ENCODE measurements around the gene TBCD. TPM values are rescaled to one million over a fixed set of nuclear protein-coding genes. Genes with fewer than 3 reads are reported as not detected.
"Not testable (repeated sequence)": the region's sequence is repeated elsewhere in the genome, so short reads cannot be mapped to it uniquely, and the experiment has no call there.

The TBCD gene
- total and polyA plus RNA-seq, 2 donors, result 140 to 292 TPM

DNA sequence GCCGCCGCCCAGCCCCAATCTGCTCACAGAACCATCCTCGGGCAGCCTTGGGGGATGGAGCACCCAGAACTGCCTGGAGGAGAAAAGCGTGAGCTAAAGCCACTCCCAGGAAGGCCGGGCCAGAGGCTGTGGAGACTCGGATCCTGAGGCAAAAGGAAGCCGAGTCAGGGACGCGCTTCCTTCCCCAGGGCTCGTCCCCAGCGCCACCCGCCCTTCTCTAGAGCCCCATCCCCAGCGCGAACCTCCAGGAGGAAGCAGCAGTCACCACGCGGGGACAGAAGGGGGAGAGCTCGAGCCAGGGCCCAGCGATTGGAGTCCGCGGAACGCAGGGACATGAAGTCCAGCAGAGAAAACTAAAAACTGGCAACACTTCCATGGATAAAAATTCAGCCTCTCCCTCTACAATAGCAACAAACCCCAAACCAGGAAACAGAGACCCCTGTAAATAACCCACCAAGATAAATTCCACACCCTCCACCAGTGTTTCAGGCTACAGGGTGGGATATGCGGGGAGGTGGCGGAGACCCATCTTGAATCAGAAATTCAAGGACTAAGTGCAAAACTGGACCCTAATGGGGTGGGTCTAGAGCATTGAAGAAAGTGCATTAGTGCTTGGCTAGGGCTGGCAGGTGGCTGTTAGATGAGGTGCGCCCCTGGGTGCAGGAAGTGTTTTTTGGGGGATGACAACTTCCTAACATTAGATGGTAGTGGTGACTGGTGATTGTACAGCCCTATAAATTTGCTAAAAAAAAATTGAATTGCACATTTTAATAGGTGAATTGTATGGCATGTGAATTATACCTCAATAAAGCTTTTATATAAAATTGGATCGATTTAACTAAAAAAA is 211.5 kb downstream of the TBCD start:
- no peaks in the 10 kb centered on the region for H3K27me3 ChIP-seq (ENCODE audit: control insufficient read depth in 2 of 2, insufficient read depth in 1 of 2, low read length in 1 of 2)
- H3K4me3 ChIP-seq (ENCODE audit: low read length in 2 of 2), result no peak overlapping the region
- H3K36me3 ChIP-seq (ENCODE audit: control insufficient read depth in 2 of 2, insufficient read depth in 2 of 2, low read length in 1 of 2), result no peaks in the 10 kb centered on the region
- 27% methylated on average over 25 of the region's 25 CpGs for WGBS
- peaks cover 0 to 13% of the 10 kb centered on the region in 2 donors for H3K4me1 ChIP-seq (ENCODE audit: control insufficient read depth in 2 of 2, insufficient read depth in 2 of 2, low read length in 2 of 2)
- no peak overlapping the region for H3K27ac ChIP-seq (ENCODE audit: low read depth in 1 of 2, low read length in 1 of 2)
- peaks cover 0 to 19% of the 10 kb centered on the region in 2 donors for H3K9me3 ChIP-seq (ENCODE audit: control insufficient read depth in 2 of 2, insufficient read depth in 1 of 2, low read length in 1 of 2)
- peak in 3 of 9 donors; percentile 21 to 62 (median 45) for DNase-seq (ENCODE audit: low read depth in 6 of 9, low spot score in 9 of 9)

DNA sequence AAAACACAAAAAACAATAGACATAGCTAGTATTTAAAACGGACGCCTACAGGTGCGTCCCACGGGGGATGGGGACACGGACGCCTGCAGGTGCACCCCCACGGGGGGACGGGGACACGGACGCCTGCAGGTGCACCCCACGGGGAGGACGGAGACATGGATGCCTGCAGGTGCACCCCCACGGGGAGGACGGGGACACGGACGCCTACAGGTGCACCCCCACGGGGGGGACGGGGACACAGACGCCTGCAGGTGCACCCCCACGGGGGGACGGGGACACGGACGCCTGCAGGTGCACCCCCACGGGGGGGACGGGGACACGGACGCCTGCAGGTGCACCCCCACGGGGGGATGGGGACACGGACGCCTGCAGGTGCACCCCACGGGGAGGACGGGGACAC is 212.6 kb downstream of the TBCD start:
- not testable (repeated sequence) for DNase-seq (ENCODE audit: low read depth in 6 of 9, low spot score in 9 of 9); H3K4me3 ChIP-seq (ENCODE audit: low read length in 2 of 2); H3K27ac ChIP-seq (ENCODE audit: low read depth in 1 of 2, low read length in 1 of 2); H3K36me3 ChIP-seq (ENCODE audit: control insufficient read depth in 2 of 2, insufficient read depth in 2 of 2, low read length in 1 of 2); H3K27me3 ChIP-seq (ENCODE audit: control insufficient read depth in 2 of 2, insufficient read depth in 1 of 2, low read length in 1 of 2)
- WGBS, result 96% methylated on average over 32 of the region's 32 CpGs
- peaks cover 0 to 19% of the 10 kb centered on the region in 2 donors for H3K9me3 ChIP-seq (ENCODE audit: control insufficient read depth in 2 of 2, insufficient read depth in 1 of 2, low read length in 1 of 2)
- peaks cover 0 to 21% of the 10 kb centered on the region in 2 donors for H3K4me1 ChIP-seq (ENCODE audit: control insufficient read depth in 2 of 2, insufficient read depth in 2 of 2, low read length in 2 of 2)

DNA sequence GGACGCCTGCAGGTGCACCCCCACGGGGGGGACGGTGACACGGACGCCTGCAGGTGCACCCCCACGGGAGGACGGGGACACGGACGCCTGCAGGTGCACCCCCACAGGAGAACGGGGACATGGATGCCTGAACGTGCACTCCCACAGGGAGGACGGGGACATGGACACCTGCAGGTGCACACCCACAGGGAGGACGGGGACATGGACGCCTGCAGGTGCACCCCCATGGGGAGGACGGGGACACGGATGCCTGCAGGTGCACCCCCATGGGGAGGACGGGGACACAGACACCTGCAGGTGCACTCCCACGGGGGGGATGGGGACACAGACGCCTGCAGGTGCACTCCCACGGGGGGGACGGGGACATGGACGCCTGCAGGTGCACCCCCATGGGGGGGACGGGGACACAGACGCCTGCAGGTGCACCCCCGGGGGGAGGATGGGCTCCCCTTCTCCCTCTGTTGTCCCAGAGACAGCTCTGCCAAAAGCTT is 213.0 kb downstream of the TBCD start:
- Histone ChIP-seq H3K36me3 (ENCODE audit: control insufficient read depth in 2 of 2, insufficient read depth in 2 of 2, low read length in 1 of 2) (no peaks in the 10 kb centered on the region), H3K27me3 (ENCODE audit: control insufficient read depth in 2 of 2, insufficient read depth in 1 of 2, low read length in 1 of 2) (no peaks in the 10 kb centered on the region), H3K27ac (ENCODE audit: low read depth in 1 of 2, low read length in 1 of 2) (no peak overlapping the region), H3K4me1 (ENCODE audit: control insufficient read depth in 2 of 2, insufficient read depth in 2 of 2, low read length in 2 of 2) (peaks cover 2 to 25% of the 10 kb centered on the region in 2 donors), H3K4me3 (ENCODE audit: low read length in 2 of 2) (no peak overlapping the region), H3K9me3 (ENCODE audit: control insufficient read depth in 2 of 2, insufficient read depth in 1 of 2, low read length in 1 of 2) (peaks cover 0 to 19% of the 10 kb centered on the region in 2 donors)
- WGBS, result 87% methylated on average over 25 of the region's 25 CpGs
- DNase-seq (ENCODE audit: low read depth in 6 of 9, low spot score in 9 of 9), result no peak

DNA sequence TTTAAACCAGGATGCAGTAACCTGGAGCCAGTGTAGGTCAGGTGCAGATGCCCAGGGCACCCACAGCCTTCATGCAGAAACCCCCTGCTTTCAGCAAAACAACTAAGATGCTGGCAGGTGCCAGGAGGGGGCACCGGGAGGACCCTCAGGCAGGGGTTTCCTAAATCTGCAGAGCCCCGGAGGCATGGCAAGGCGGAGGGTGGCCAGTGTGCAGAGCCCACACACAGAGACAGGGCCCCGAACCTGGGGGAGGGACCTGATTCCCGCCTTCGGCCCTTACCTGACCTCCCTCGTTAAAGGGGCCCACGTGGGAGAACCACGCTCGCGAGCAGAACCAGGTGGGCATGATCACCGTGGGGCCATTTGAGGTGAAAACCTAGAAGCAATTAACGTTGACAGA is 213.5 kb downstream of the TBCD start:
- Histone ChIP-seq H3K4me1 (ENCODE audit: control insufficient read depth in 2 of 2, insufficient read depth in 2 of 2, low read length in 2 of 2) (peaks cover 7 to 30% of the 10 kb centered on the region in 2 donors), H3K4me3 (ENCODE audit: low read length in 2 of 2) (no peak overlapping the region), H3K27ac (ENCODE audit: low read depth in 1 of 2, low read length in 1 of 2) (no peak overlapping the region), H3K9me3 (ENCODE audit: control insufficient read depth in 2 of 2, insufficient read depth in 1 of 2, low read length in 1 of 2) (peaks cover 0 to 19% of the 10 kb centered on the region in 2 donors), H3K27me3 (ENCODE audit: control insufficient read depth in 2 of 2, insufficient read depth in 1 of 2, low read length in 1 of 2) (no peaks in the 10 kb centered on the region), H3K36me3 (ENCODE audit: control insufficient read depth in 2 of 2, insufficient read depth in 2 of 2, low read length in 1 of 2) (no peaks in the 10 kb centered on the region)
- 97% methylated on average over 13 of the region's 13 CpGs for WGBS
- DNase-seq (ENCODE audit: low read depth in 6 of 9, low spot score in 9 of 9), result no peak

DNA sequence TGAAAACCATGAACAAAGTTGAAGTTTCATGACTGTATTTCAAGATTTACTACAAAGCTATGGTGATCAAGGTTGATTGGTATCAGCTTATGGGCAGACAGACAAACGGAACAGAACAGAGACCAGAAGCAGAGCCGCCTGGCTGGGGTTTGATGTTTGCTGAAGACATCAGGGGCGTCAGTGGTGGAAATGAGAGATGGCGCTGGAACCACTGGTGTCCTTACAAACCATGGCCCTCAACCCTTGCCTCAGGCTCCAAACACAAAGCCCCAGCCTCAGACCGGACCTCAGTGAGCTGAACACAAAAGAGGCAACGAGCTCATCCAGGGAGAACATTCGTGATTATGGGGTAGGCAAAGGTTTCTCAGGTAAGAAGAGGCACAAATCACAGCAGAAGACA is 214.6 kb downstream of the TBCD start:
- Histone ChIP-seq H3K4me3 (ENCODE audit: low read length in 2 of 2) (no peak overlapping the region), H3K9me3 (ENCODE audit: control insufficient read depth in 2 of 2, insufficient read depth in 1 of 2, low read length in 1 of 2) (peaks cover 0 to 19% of the 10 kb centered on the region in 2 donors), H3K4me1 (ENCODE audit: control insufficient read depth in 2 of 2, insufficient read depth in 2 of 2, low read length in 2 of 2) (peaks cover 7 to 40% of the 10 kb centered on the region in 2 donors), H3K36me3 (ENCODE audit: control insufficient read depth in 2 of 2, insufficient read depth in 2 of 2, low read length in 1 of 2) (no peaks in the 10 kb centered on the region), H3K27ac (ENCODE audit: low read depth in 1 of 2, low read length in 1 of 2) (no peak overlapping the region), H3K27me3 (ENCODE audit: control insufficient read depth in 2 of 2, insufficient read depth in 1 of 2, low read length in 1 of 2) (no peaks in the 10 kb centered on the region)
- 97% methylated on average over 7 of the region's 7 CpGs for WGBS
- no peak for DNase-seq (ENCODE audit: low read depth in 6 of 9, low spot score in 9 of 9)

DNA sequence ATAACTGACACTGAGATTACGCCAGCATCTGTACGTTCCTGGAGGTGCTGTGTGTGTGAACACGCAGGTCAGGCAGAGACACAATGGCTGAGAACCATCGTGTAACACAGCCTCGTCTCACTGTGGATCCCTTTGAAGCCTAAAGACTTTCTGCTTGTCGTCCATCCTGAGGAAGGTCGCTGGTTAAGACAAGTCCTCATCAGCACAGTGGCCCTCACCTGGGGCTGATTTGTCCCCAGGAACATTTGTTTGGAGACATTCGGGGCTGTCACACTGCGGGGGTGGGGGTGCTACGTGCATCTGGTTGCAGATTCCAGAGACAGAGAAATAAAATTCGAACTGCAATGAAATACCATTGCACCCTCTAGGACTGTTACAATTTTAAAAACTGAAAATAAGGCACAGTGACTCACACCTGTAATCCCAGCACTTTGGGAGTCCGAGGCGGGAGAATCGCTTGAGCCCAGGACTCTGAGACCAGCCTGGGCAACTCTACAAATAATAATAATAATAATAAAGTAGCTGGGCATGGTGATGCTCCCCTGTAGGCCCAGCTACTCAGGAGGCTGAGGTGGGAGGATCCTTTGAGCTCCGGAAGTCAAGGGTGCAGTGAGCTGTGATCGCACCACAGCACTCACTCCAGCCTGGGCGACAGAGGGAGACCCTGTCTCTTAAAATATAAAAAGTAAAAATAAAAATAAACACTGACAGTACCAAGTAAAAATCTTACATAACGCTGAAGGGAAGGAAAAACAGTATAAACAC is 215.6 kb downstream of the TBCD start:
- no peak for DNase-seq (ENCODE audit: low read depth in 6 of 9, low spot score in 9 of 9)
- H3K9me3 ChIP-seq (ENCODE audit: control insufficient read depth in 2 of 2, insufficient read depth in 1 of 2, low read length in 1 of 2), result peaks cover 0 to 19% of the 10 kb centered on the region in 2 donors
- H3K27me3 ChIP-seq (ENCODE audit: control insufficient read depth in 2 of 2, insufficient read depth in 1 of 2, low read length in 1 of 2), result no peaks in the 10 kb centered on the region
- H3K4me3 ChIP-seq (ENCODE audit: low read length in 2 of 2), result no peak overlapping the region
- H3K27ac ChIP-seq (ENCODE audit: low read depth in 1 of 2, low read length in 1 of 2), result no peak overlapping the region
- H3K36me3 ChIP-seq (ENCODE audit: control insufficient read depth in 2 of 2, insufficient read depth in 2 of 2, low read length in 1 of 2), result no peaks in the 10 kb centered on the region
- 96% methylated on average over 18 of the region's 18 CpGs for WGBS
- H3K4me1 ChIP-seq (ENCODE audit: control insufficient read depth in 2 of 2, insufficient read depth in 2 of 2, low read length in 2 of 2), result peaks cover 7 to 40% of the 10 kb centered on the region in 2 donors

DNA sequence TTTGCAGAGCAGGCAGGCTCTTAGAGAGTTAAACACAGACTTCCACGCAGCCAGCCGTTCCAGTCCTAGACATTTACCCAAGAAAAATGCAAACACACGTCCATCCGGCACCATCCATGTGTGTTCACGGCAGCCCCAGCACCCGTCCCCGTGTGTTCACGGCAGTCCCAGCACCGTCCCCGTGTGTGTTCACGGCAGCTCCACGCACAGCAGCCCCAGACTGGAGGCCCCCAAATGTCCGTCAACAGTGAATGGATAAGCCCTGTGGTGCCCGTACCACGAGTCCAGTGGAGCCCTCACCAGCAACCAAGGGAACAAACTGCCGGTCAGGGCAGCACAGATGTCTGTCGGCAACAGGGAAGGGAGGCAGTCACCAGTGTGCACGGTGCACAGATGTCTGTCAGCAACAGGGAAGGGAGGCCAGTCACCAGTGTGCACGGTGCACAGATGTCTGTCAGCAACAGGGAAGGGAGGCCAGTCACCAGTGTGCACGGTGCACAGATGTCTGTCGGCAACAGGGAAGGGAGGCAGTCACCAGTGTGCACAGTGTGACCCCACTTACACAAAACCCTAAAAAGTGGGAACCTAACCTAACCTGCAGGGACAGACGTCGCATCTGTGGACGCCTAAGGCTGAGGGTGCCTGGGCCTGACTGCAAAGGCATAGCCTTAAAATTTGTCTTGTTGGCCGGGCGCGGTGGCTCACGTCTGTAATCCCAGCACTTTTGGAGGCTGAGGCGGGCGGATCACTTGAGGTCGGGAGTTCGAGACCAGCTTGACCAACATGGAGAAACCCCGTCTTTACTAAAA is 216.4 kb downstream of the TBCD start:
- not testable (repeated sequence) for DNase-seq (ENCODE audit: low read depth in 6 of 9, low spot score in 9 of 9); H3K27me3 ChIP-seq (ENCODE audit: control insufficient read depth in 2 of 2, insufficient read depth in 1 of 2, low read length in 1 of 2); H3K36me3 ChIP-seq (ENCODE audit: control insufficient read depth in 2 of 2, insufficient read depth in 2 of 2, low read length in 1 of 2); H3K4me3 ChIP-seq (ENCODE audit: low read length in 2 of 2); H3K27ac ChIP-seq (ENCODE audit: low read depth in 1 of 2, low read length in 1 of 2)
- 80% methylated on average over 33 of the region's 33 CpGs for WGBS
- H3K4me1 ChIP-seq (ENCODE audit: control insufficient read depth in 2 of 2, insufficient read depth in 2 of 2, low read length in 2 of 2), result peaks cover 7 to 37% of the 10 kb centered on the region in 2 donors
- H3K9me3 ChIP-seq (ENCODE audit: control insufficient read depth in 2 of 2, insufficient read depth in 1 of 2, low read length in 1 of 2), result peaks cover 0 to 16% of the 10 kb centered on the region in 2 donors

DNA sequence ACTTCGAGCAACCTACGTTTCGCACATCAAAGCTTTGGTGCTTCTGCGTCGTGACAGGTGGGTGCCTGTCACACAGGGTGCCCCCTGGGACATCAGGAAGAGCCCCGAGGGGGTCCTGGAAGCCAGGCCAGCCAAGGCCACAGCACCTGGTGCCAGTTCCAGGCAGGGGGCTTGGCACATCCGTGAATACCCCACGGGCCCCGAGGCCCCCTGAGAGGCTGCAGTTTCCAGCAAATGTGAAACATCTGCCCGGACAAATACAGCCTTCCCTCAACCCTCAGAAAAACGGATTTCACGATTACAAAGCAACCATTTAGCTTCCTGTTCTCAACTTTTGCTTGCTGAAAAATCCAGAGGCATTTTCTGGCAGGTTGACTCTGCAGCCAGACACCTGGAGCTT is 218.2 kb downstream of the TBCD start:
- H3K27me3 ChIP-seq (ENCODE audit: control insufficient read depth in 2 of 2, insufficient read depth in 1 of 2, low read length in 1 of 2), result no peaks in the 10 kb centered on the region
- H3K36me3 ChIP-seq (ENCODE audit: control insufficient read depth in 2 of 2, insufficient read depth in 2 of 2, low read length in 1 of 2), result no peaks in the 10 kb centered on the region
- H3K27ac ChIP-seq (ENCODE audit: low read depth in 1 of 2, low read length in 1 of 2), result peak overlapping the region in 1 of 2 donors; percentile 83
- WGBS, result 11% methylated on average over 12 of the region's 12 CpGs
- peak in 3 of 9 donors; percentile 23 to 72 (median 33) for DNase-seq (ENCODE audit: low read depth in 6 of 9, low spot score in 9 of 9)
- H3K4me1 ChIP-seq (ENCODE audit: control insufficient read depth in 2 of 2, insufficient read depth in 2 of 2, low read length in 2 of 2), result peaks cover 7 to 33% of the 10 kb centered on the region in 2 donors
- peak overlapping the region; percentile 12 to 19 for H3K4me3 ChIP-seq (ENCODE audit: low read length in 2 of 2)
- H3K9me3 ChIP-seq (ENCODE audit: control insufficient read depth in 2 of 2, insufficient read depth in 1 of 2, low read length in 1 of 2), result peaks cover 0 to 7% of the 10 kb centered on the region in 2 donors
